ENCODE measurements around the gene LYL1. TPM values are rescaled to one million over a fixed set of nuclear protein-coding genes. Genes with fewer than 3 reads are reported as not detected.

The LYL1 gene
- total and polyA plus RNA-seq, 9 of the 15 experiments (the other 6 are each of a cell fraction or from before 2014, with no cell fraction given), result 1.3 to 266 (median 34.0) TPM

DNA sequence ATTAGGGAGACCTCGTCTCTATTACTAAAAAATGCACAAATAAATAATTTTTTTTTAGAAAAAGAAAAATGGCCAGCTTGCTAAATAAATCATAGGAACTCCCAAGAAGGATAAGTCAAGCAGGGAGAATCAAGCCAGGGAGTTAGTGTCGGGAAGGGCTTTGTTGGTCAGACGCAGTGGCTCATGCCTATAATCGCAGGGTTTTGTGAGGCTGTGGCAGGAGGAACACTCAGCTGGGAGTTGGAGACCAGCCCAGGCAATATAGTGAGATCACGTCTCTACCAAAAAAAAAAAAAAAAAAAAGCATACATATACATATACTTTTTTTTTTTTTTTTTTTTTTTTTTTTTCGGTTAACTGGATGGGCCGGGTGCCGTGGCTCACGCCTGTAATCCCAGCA, 24.4 kb upstream of the LYL1 start:
- H2AFZ ChIP-seq (ENCODE audit: low read depth, low read length), result no peak overlapping the region
- H3K9me1 ChIP-seq (ENCODE audit: control insufficient read depth, insufficient read depth, low read length), result no peaks in the 10 kb centered on the region
- no TSS peak for BruUV-seq (replicated peaks)
- H3K27ac ChIP-seq (ENCODE audit: extremely low read depth, low read depth, low read length), result no peak overlapping the region
- no peak for DNase-seq (ENCODE audit: extremely low read depth in 1 of 4, low spot score in 3 of 4)
- no peak for FAIRE-seq
- peaks cover 82% of the 10 kb centered on the region for H3K36me3 ChIP-seq (ENCODE audit: control insufficient read depth, insufficient read depth, low read length)
- H3K27me3 ChIP-seq (ENCODE audit: control insufficient read depth in 2 of 2, insufficient read depth in 2 of 2, low read length in 2 of 2), result no peaks in the 10 kb centered on the region
- no peak overlapping the region for H3K9ac ChIP-seq (ENCODE audit: insufficient read depth in 1 of 2, low read depth in 2 of 2, low read length in 2 of 2)
- ATAC-seq, result no peak
- whole genome bisulfite sequencing (ENCODE audit: insufficient coverage, low coverage, missing lambda C conversion rate), result 95% methylated on average over 4 of the region's 9 CpGs
- CTCF ChIA-PET (ENCODE audit: low intra/inter-chr PET ratio), result interaction anchor here (0.6 kb wide), 1 partner anchor 1990 kb away, joined by 3 read pairs; no protein-coding TSS in a partner anchor
- H3K4me1 ChIP-seq (replicated peaks in 1 of 2; ENCODE audit: control insufficient read depth in 2 of 2, insufficient read depth in 2 of 2, low read length in 2 of 2), result peaks cover 9 to 31% of the 10 kb centered on the region in 2 experiments
- no peak overlapping the region for H3K4me3 ChIP-seq
- H3K79me2 ChIP-seq (ENCODE audit: control insufficient read depth, insufficient read depth, low read length), result peaks cover 91% of the 10 kb centered on the region
- in situ Hi-C loops (cut with MboI), result no loop called here
- TF ChIP-seq MAFK (IDR thresholded peaks at IDR 0.05; ENCODE audit: low read length) (no peak), TAL1 (IDR thresholded peaks at IDR 0.05) (no peak), ZFP1 (CRISPR knock-in tag; IDR thresholded peaks at IDR 0.05) (no peak), SP2 (IDR thresholded peaks at IDR 0.05; ENCODE audit: extremely low read depth, low read depth, low read length, poor library complexity, severe bottlenecking) (no peak), ZNF232 (CRISPR knock-in tag; IDR thresholded peaks at IDR 0.05) (no peak), MECOM (CRISPR knock-in tag; IDR thresholded peaks at IDR 0.05) (no peak), MYBL2 (IDR thresholded peaks at IDR 0.05; ENCODE audit: low read depth) (no peak), MYBL2 (CRISPR knock-in tag; IDR thresholded peaks at IDR 0.05; ENCODE audit: borderline replicate concordance) (no peak), PPARD (CRISPR knock-in tag; IDR thresholded peaks at IDR 0.05) (no peak)
- TF ChIP-seq, protein P1, sequence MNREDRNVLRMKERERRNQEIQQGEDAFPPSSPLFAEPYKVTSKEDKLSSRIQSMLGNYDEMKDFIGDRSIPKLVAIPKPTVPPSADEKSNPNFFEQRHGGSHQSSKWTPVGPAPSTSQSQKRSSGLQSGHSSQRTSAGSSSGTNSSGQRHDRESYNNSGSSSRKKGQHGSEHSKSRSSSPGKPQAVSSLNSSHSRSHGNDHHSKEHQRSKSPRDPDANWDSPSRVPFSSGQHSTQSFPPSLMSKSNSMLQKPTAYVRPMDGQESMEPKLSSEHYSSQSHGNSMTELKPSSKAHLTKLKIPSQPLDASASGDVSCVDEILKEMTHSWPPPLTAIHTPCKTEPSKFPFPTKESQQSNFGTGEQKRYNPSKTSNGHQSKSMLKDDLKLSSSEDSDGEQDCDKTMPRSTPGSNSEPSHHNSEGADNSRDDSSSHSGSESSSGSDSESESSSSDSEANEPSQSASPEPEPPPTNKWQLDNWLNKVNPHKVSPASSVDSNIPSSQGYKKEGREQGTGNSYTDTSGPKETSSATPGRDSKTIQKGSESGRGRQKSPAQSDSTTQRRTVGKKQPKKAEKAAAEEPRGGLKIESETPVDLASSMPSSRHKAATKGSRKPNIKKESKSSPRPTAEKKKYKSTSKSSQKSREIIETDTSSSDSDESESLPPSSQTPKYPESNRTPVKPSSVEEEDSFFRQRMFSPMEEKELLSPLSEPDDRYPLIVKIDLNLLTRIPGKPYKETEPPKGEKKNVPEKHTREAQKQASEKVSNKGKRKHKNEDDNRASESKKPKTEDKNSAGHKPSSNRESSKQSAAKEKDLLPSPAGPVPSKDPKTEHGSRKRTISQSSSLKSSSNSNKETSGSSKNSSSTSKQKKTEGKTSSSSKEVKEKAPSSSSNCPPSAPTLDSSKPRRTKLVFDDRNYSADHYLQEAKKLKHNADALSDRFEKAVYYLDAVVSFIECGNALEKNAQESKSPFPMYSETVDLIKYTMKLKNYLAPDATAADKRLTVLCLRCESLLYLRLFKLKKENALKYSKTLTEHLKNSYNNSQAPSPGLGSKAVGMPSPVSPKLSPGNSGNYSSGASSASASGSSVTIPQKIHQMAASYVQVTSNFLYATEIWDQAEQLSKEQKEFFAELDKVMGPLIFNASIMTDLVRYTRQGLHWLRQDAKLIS (CRISPR knock-in tag; IDR thresholded peaks at IDR 0.05), result no peak
- TF ChIP-seq, protein P2, sequence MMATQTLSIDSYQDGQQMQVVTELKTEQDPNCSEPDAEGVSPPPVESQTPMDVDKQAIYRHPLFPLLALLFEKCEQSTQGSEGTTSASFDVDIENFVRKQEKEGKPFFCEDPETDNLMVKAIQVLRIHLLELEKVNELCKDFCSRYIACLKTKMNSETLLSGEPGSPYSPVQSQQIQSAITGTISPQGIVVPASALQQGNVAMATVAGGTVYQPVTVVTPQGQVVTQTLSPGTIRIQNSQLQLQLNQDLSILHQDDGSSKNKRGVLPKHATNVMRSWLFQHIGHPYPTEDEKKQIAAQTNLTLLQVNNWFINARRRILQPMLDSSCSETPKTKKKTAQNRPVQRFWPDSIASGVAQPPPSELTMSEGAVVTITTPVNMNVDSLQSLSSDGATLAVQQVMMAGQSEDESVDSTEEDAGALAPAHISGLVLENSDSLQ (IDR thresholded peaks at IDR 0.05), result no peak
- TF ChIP-seq, protein P3, sequence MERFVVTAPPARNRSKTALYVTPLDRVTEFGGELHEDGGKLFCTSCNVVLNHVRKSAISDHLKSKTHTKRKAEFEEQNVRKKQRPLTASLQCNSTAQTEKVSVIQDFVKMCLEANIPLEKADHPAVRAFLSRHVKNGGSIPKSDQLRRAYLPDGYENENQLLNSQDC (CRISPR knock-in tag; IDR thresholded peaks at IDR 0.05), result no peak
- TF ChIP-seq, protein P4, sequence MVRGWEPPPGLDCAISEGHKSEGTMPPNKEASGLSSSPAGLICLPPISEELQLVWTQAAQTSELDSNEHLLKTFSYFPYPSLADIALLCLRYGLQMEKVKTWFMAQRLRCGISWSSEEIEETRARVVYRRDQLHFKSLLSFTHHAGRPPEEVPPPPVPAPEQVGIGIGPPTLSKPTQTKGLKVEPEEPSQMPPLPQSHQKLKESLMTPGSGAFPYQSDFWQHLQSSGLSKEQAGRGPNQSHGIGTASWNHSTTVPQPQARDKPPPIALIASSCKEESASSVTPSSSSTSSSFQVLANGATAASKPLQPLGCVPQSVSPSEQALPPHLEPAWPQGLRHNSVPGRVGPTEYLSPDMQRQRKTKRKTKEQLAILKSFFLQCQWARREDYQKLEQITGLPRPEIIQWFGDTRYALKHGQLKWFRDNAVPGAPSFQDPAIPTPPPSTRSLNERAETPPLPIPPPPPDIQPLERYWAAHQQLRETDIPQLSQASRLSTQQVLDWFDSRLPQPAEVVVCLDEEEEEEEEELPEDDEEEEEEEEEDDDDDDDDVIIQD (CRISPR knock-in tag; IDR thresholded peaks at IDR 0.05), result no peak
- no peaks in the 10 kb centered on the region for H3K9me3 ChIP-seq (replicated peaks; ENCODE audit: control insufficient read depth, insufficient read depth, low read depth, low read length)
- H3K4me2 ChIP-seq (ENCODE audit: insufficient read depth, low read length), result no peak overlapping the region
- intact Hi-C loops (cut with micrococcal nuclease), result no loop called here
- POLR2A ChIA-PET, result interaction anchor here (1.0 to 3.1 kb wide), 3 partner anchors 8 to 26 kb away, joined by 6 to 13 read pairs (median 12); partner anchors contain the start of genes IER2 and STX10
- peaks cover 56% of the 10 kb centered on the region for H4K20me1 ChIP-seq (replicated peaks; ENCODE audit: control insufficient read depth, insufficient read depth, low read length)

Data from K562 (cell line).